Measurements from ENCODE around the gene TMEM147. TPM values are rescaled to one million over a fixed set of nuclear protein-coding genes. Genes with fewer than 3 reads are reported as not detected.
A peak's percentile ranks its signal among the peaks of the same experiment; 100 is the strongest.

Gene TMEM147
- total RNA-seq, 1 donor from 2014 or later: 69.3 TPM

DNA sequence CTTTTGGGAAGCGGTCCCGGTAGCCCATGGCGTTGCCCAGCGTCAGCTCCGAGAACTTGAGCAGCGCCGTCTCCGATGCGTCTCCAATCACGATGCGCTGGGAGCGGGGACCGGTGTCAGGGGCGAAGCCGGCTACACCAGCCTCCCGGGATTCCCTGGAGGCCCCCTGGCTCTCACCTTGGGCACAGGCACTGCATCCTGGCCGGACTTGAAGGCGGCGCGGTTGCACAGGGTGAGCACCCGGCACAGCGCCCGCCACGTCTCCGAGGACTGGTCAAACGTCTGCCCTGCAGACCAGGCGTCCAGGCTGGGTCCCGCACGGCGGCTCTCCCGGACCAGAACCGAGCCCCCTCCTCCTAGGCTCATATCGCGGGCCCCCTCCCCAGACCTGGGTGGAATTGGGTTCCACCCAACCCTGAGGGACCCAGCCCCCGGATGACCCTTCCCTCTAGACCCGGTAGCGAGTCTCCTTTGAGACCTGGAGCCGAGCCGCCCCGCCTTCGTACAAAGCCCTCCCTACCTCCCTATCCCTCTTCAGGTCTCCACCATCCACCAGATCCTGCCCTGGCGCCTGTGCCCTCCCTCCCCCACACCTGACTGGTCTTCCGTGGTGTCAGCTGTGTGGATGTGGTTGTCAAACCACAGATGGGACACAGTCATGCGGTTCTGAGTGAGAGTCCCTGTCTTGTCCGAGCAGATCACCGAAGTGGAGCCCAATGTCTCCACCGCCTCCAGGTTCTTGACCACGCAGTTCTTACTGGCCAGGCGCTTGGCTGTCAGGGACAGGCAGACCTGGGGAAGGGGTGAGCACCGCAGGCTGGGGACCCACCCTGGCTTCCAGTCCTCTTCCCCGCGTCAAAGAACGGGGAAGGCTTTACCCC is 13.2 kb downstream of the TMEM147 start:
- H3K9ac ChIP-seq (ENCODE audit: low read length): no peak overlapping the region
- H3K27ac Mint-ChIP-seq (ENCODE audit: unreplicated experiment): no peak overlapping the region
- H3K27me3 ChIP-seq (ENCODE audit: insufficient read depth, low read length): peaks cover 12% of the 10 kb centered on the region
- peaks cover 74% of the 10 kb centered on the region for H3K27me3 Mint-ChIP-seq (ENCODE audit: low read depth, unreplicated experiment)
- no peaks in the 10 kb centered on the region for H4K20me1 ChIP-seq (ENCODE audit: insufficient read depth, low read length)
- H3K9me3 Mint-ChIP-seq (ENCODE audit: unreplicated experiment): no peaks in the 10 kb centered on the region
- H3K4me3 Mint-ChIP-seq (ENCODE audit: unreplicated experiment): no peak overlapping the region
- H3K36me3 ChIP-seq (ENCODE audit: insufficient read depth, low read length): no peaks in the 10 kb centered on the region
- H3K4me3 ChIP-seq (ENCODE audit: insufficient read depth, low read depth, low read length): no peak overlapping the region
- no peak overlapping the region for H3K27ac ChIP-seq (ENCODE audit: low read depth, low read length)
- no peaks in the 10 kb centered on the region for H3K4me1 Mint-ChIP-seq (ENCODE audit: low read depth, unreplicated experiment)
- H3K4me2 ChIP-seq (ENCODE audit: low read length): peak overlapping the region; percentile 86
- no peaks in the 10 kb centered on the region for H3K36me3 Mint-ChIP-seq (ENCODE audit: low read depth, unreplicated experiment)
- DNase-seq (ENCODE audit: low read depth) (no peak), FAIRE-seq (no peak)
- no peaks in the 10 kb centered on the region for H3K79me2 ChIP-seq (ENCODE audit: insufficient read depth, low read length)
- no peaks in the 10 kb centered on the region for H3K9me3 ChIP-seq (ENCODE audit: insufficient read depth, low read depth, low read length)
- peaks cover 2% of the 10 kb centered on the region for H3K4me1 ChIP-seq (ENCODE audit: insufficient read depth, low read length)
- TF ChIP-seq, protein P1, sequence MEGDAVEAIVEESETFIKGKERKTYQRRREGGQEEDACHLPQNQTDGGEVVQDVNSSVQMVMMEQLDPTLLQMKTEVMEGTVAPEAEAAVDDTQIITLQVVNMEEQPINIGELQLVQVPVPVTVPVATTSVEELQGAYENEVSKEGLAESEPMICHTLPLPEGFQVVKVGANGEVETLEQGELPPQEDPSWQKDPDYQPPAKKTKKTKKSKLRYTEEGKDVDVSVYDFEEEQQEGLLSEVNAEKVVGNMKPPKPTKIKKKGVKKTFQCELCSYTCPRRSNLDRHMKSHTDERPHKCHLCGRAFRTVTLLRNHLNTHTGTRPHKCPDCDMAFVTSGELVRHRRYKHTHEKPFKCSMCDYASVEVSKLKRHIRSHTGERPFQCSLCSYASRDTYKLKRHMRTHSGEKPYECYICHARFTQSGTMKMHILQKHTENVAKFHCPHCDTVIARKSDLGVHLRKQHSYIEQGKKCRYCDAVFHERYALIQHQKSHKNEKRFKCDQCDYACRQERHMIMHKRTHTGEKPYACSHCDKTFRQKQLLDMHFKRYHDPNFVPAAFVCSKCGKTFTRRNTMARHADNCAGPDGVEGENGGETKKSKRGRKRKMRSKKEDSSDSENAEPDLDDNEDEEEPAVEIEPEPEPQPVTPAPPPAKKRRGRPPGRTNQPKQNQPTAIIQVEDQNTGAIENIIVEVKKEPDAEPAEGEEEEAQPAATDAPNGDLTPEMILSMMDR (IDR thresholded peaks at IDR 0.05; ENCODE audit: insufficient read depth, low read depth, low read length): no peak
- no peak for TF ChIP-seq EZH2 (IDR thresholded peaks at IDR 0.05; ENCODE audit: insufficient read depth, low read length)
- peak overlapping the region; percentile 41 for H2AFZ ChIP-seq (ENCODE audit: low read depth, low read length)

- no peaks in the 10 kb centered on the region for H3K9me3 Mint-ChIP-seq (ENCODE audit: unreplicated experiment)
- peaks cover 12% of the 10 kb centered on the region for H3K27me3 ChIP-seq (ENCODE audit: insufficient read depth, low read length)
- peaks cover 2% of the 10 kb centered on the region for H3K4me1 ChIP-seq (ENCODE audit: insufficient read depth, low read length)
- H3K4me3 Mint-ChIP-seq (ENCODE audit: unreplicated experiment): peak overlapping the region; percentile 67
- H3K4me1 Mint-ChIP-seq (ENCODE audit: low read depth, unreplicated experiment): no peaks in the 10 kb centered on the region
- H3K27ac Mint-ChIP-seq (ENCODE audit: unreplicated experiment): no peak overlapping the region
- no peak for DNase-seq (ENCODE audit: low read depth)
- no peak overlapping the region for H3K4me3 ChIP-seq (ENCODE audit: insufficient read depth, low read depth, low read length)
- H3K36me3 Mint-ChIP-seq (ENCODE audit: low read depth, unreplicated experiment): no peaks in the 10 kb centered on the region
- TF ChIP-seq, protein P1 (IDR thresholded peaks at IDR 0.05; ENCODE audit: insufficient read depth, low read depth, low read length): no peak
- TF ChIP-seq EZH2 (IDR thresholded peaks at IDR 0.05; ENCODE audit: insufficient read depth, low read length): no peak
- H3K79me2 ChIP-seq (ENCODE audit: insufficient read depth, low read length): no peaks in the 10 kb centered on the region
- no peak for FAIRE-seq
- H3K36me3 ChIP-seq (ENCODE audit: insufficient read depth, low read length): no peaks in the 10 kb centered on the region
- H4K20me1 ChIP-seq (ENCODE audit: insufficient read depth, low read length): no peaks in the 10 kb centered on the region
- no peak overlapping the region for H3K9ac ChIP-seq (ENCODE audit: low read length)
- peaks cover 69% of the 10 kb centered on the region for H3K27me3 Mint-ChIP-seq (ENCODE audit: low read depth, unreplicated experiment)
- H3K9me3 ChIP-seq (ENCODE audit: insufficient read depth, low read depth, low read length): no peaks in the 10 kb centered on the region
- no peak overlapping the region for H3K27ac ChIP-seq (ENCODE audit: low read depth, low read length)
- H2AFZ ChIP-seq (ENCODE audit: low read depth, low read length): no peak overlapping the region
- no peak overlapping the region for H3K4me2 ChIP-seq (ENCODE audit: low read length)
These were observed 13.8 kb downstream of the TMEM147 start for GRCh38 chr19:35559281-35559659.

DNA sequence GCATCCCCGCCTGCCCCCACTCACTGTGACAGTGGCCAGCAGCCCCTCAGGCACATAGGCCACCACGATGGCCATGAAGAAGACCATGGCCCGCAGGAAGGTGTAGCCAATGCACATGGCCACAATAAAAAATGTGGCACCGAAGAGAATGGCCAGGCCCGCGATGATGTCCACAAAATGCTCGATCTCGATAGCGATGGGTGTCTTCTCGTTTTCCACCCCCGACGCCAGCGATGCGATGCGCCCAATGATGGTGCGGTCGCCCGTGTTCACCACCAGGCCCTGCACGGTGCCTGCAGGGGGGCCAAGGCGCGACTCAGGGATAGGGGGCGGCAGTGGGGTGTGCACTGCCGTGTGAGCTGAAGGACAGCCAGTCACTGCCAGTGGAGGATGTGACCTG is 14.4 kb downstream of the TMEM147 start:
- Histone ChIP-seq H3K79me2 (ENCODE audit: insufficient read depth, low read length) (no peaks in the 10 kb centered on the region), H4K20me1 (ENCODE audit: insufficient read depth, low read length) (no peaks in the 10 kb centered on the region), H3K9me3 (ENCODE audit: insufficient read depth, low read depth, low read length) (no peaks in the 10 kb centered on the region), H3K27me3 (ENCODE audit: insufficient read depth, low read length) (peaks cover 12% of the 10 kb centered on the region), H3K9ac (ENCODE audit: low read length) (no peak overlapping the region), H3K36me3 (ENCODE audit: insufficient read depth, low read length) (no peaks in the 10 kb centered on the region), H2AFZ (ENCODE audit: low read depth, low read length) (no peak overlapping the region), H3K4me3 (ENCODE audit: insufficient read depth, low read depth, low read length) (no peak overlapping the region), H3K4me1 (ENCODE audit: insufficient read depth, low read length) (peaks cover 2% of the 10 kb centered on the region), H3K27ac (ENCODE audit: low read depth, low read length) (no peak overlapping the region), H3K4me2 (ENCODE audit: low read length) (no peak overlapping the region)
- no peak overlapping the region for H3K4me3 Mint-ChIP-seq (ENCODE audit: unreplicated experiment)
- DNase-seq (ENCODE audit: low read depth) (no peak), FAIRE-seq (no peak)
- TF ChIP-seq EZH2 (IDR thresholded peaks at IDR 0.05; ENCODE audit: insufficient read depth, low read length): no peak
- TF ChIP-seq, protein P1 (IDR thresholded peaks at IDR 0.05; ENCODE audit: insufficient read depth, low read depth, low read length): no peak
- H3K9me3 Mint-ChIP-seq (ENCODE audit: unreplicated experiment): no peaks in the 10 kb centered on the region
- H3K27ac Mint-ChIP-seq (ENCODE audit: unreplicated experiment): no peak overlapping the region
- H3K4me1 Mint-ChIP-seq (ENCODE audit: low read depth, unreplicated experiment): no peaks in the 10 kb centered on the region
- H3K36me3 Mint-ChIP-seq (ENCODE audit: low read depth, unreplicated experiment): no peaks in the 10 kb centered on the region
- H3K27me3 Mint-ChIP-seq (ENCODE audit: low read depth, unreplicated experiment): peaks cover 64% of the 10 kb centered on the region
